ENCODE results near the gene CLIP2.
A peak's percentile ranks its signal among the peaks of the same experiment; 100 is the strongest.
"Not testable (repeated sequence)": the region's sequence is repeated elsewhere in the genome, so short reads cannot be mapped to it uniquely, and the experiment has no call there.

Gene CLIP2

DNA sequence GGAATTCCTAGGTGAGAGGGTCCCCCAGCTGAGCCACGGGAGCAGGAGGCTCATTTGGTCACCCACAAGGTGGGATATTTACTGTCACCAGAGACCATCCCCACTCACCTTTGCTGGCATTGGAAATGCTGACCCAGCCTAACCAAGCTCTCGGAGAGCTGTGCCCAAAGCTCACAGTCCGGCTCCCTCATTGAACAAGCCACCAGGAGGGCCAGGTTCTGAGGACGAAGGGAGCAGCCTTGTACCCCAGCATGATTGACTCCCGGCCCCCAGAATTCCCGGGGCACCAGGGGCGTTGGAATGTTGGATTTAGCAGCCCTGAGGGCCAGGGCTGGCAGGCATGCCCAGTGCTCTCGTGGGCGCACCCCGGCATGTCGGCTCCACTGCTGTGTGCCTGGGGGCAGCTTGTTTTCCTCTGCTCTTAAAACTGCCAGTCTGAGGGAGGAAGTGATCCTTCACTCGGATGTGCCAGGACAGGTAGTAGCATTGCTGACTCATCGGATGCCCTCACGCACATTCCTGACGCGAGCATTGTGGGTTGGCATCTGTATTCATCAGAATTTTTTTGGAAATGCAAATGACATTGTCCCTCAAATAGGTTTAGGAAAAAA, 23.3 kb downstream of the CLIP2 start:
- Mint-ChIP-seq H3K4me3 (no peak overlapping the region), H3K27me3 (ENCODE audit: low read depth) (no peaks in the 10 kb centered on the region), H3K27ac (no peak overlapping the region), H3K4me1 (peaks cover 9% of the 10 kb centered on the region), H3K9me3 (no peaks in the 10 kb centered on the region), H3K36me3 (ENCODE audit: low read depth) (peaks cover 8% of the 10 kb centered on the region)
- TF ChIP-seq, protein P1, sequence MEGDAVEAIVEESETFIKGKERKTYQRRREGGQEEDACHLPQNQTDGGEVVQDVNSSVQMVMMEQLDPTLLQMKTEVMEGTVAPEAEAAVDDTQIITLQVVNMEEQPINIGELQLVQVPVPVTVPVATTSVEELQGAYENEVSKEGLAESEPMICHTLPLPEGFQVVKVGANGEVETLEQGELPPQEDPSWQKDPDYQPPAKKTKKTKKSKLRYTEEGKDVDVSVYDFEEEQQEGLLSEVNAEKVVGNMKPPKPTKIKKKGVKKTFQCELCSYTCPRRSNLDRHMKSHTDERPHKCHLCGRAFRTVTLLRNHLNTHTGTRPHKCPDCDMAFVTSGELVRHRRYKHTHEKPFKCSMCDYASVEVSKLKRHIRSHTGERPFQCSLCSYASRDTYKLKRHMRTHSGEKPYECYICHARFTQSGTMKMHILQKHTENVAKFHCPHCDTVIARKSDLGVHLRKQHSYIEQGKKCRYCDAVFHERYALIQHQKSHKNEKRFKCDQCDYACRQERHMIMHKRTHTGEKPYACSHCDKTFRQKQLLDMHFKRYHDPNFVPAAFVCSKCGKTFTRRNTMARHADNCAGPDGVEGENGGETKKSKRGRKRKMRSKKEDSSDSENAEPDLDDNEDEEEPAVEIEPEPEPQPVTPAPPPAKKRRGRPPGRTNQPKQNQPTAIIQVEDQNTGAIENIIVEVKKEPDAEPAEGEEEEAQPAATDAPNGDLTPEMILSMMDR (IDR thresholded peaks at IDR 0.05; ENCODE audit: unreplicated experiment in 3 of 3): no peak

DNA sequence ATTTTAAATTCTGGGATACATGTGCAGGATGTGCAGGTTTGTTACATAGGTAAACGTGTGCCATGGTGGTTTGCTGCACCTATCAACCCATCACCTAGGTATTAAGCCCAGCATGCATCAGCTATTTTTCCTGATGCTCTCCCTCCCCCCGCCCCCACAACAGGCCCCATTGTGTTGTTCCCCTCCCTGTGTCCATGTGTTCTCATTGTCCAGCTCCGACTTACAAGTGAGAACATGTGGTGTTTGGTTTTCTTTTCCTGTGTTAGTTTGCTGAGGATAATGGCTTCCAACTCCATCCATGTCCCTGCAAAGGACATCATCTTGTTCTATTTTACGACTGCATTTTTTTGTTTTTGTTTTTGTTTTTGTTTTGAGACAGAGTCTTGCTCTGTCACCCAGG, 26.7 kb downstream of the CLIP2 start:
- not testable (repeated sequence) for H3K4me3 Mint-ChIP-seq; H3K4me1 Mint-ChIP-seq; H3K27me3 Mint-ChIP-seq (ENCODE audit: low read depth); H3K9me3 Mint-ChIP-seq
- Mint-ChIP-seq H3K36me3 (ENCODE audit: low read depth) (peaks cover 33% of the 10 kb centered on the region), H3K27ac (peak overlapping the region in 1 of 3 experiments; percentile 59)

DNA sequence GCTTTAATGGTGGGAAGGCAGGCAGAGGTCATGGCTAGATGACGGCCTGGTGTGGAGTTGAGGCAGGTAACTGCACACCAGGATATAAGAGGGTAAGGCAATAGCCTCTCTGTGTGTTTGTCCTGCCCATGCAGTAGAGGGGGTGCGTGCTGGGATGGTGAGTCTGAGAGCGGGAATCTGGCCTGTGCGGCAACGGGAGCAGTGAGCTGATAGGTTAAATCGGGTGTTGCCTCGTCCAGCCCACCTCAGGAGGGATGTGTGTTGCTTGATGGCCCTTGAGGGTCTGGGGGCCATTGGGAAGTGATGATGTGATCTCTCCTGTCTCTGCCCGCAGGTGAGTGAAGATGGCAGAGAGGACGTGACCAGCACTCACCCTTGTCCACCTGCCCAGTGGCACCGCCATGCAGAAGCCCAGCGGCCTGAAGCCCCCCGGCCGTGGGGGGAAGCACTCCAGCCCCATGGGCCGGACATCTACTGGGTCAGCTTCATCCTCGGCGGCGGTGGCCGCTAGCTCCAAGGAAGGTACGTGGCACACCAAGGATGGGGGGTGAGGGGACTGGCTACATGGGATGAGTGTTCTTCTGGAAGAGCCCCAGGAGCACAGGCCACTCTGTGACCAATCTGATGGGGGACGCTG, 28.1 kb downstream of the CLIP2 start:
- H3K27me3 Mint-ChIP-seq (ENCODE audit: low read depth): no peaks in the 10 kb centered on the region
- peaks cover 4% of the 10 kb centered on the region for H3K4me1 Mint-ChIP-seq
- H3K27ac Mint-ChIP-seq: no peak overlapping the region
- no peak overlapping the region for H3K4me3 Mint-ChIP-seq
- H3K9me3 Mint-ChIP-seq: no peaks in the 10 kb centered on the region
- peaks cover 37% of the 10 kb centered on the region for H3K36me3 Mint-ChIP-seq (ENCODE audit: low read depth)
- TF ChIP-seq, protein P1 (IDR thresholded peaks at IDR 0.05; ENCODE audit: unreplicated experiment in 3 of 3): no peak

DNA sequence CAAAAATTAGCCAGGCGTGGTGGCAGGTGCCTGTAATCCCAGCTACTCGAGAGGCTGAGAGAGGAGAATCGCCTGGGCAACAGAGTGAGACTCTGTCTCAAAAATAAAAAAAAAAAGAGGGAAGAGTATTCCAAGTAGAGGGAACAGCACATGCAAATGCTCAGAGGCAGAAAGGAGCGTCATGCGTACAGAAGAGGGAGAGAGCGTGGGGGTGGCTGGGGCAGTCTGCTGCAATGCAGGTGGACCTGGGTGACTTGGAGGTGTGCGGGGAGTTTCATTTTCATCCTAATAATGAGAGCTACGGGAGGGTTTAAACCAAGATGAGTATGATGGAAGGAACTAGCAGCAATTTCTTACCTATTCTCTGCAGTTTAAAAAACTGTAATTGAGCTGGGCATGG, 28.8 kb downstream of the CLIP2 start:
- Mint-ChIP-seq H3K27ac (no peak overlapping the region), H3K36me3 (ENCODE audit: low read depth) (peaks cover 37% of the 10 kb centered on the region), H3K27me3 (ENCODE audit: low read depth) (no peaks in the 10 kb centered on the region), H3K4me3 (no peak overlapping the region), H3K4me1 (peaks cover 4% of the 10 kb centered on the region), H3K9me3 (no peaks in the 10 kb centered on the region)
- TF ChIP-seq, protein P1 (IDR thresholded peaks at IDR 0.05; ENCODE audit: unreplicated experiment in 3 of 3): no peak

DNA sequence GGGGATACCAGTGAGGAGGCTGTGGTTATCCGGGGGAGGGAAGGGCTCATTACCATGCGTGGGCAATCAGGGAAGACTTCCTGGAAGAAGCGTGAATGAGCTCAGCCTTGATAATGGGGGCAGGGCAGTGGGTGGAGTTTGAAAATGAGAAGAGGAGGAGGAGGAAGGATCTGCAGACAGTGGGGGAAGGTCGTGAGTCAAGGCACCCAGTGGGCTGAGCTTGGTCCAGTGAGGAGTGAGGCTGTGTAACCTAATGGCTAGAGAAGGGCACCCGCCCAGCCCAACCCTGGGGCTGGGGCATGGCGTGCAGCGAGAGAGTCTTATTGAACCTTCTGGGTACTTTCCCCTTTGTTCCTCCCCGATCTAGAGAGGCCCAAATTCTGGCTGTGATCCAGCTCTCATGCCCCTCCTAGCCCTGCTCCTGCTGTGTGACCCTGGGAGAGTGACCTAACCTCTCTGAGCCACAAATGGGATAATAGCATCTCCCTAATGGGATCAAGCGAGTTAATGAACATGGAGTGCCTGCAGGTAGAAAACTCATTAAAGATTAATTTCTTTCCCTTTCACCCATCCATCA, 31.5 kb downstream of the CLIP2 start:
- peaks cover 4% of the 10 kb centered on the region for H3K27me3 Mint-ChIP-seq (ENCODE audit: low read depth)

DNA sequence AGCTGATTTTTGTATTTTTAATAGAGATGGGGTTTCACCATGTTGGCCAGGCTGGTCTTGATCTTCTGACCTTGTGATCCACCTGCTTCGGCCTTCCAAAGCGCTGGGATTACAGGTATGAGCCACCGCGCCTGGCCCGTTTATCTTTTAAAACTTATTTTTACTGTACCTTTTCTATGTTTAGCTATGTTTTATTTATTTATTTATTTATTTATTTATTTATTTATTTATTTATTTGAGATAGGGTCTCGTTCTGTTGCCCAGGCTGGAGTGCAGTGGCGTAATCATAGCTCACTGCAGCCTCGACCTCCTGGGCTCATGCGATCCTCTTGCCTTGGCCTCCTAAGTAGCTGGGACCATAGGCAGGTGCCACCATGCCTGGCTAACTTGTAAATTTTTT, 33.7 kb downstream of the CLIP2 start:
- Mint-ChIP-seq H3K4me1 (peaks cover 12% of the 10 kb centered on the region), H3K36me3 (ENCODE audit: low read depth) (peaks cover 32% of the 10 kb centered on the region)
- H3K4me3 Mint-ChIP-seq; H3K9me3 Mint-ChIP-seq; H3K27ac Mint-ChIP-seq; H3K27me3 Mint-ChIP-seq (ENCODE audit: low read depth): not testable (repeated sequence)

More for the DNA sequence above, 31.5 kb downstream of the CLIP2 start:
- H3K36me3 Mint-ChIP-seq (ENCODE audit: low read depth): peaks cover 43% of the 10 kb centered on the region
- TF ChIP-seq, protein P1 (IDR thresholded peaks at IDR 0.05; ENCODE audit: unreplicated experiment in 3 of 3): no peak
- H3K27ac Mint-ChIP-seq: no peak overlapping the region
- H3K4me1 Mint-ChIP-seq: peaks cover 16% of the 10 kb centered on the region
- H3K4me3 Mint-ChIP-seq: no peak overlapping the region
- no peaks in the 10 kb centered on the region for H3K9me3 Mint-ChIP-seq

Measured in nephron (organoid).